ENCODE data around the gene EPAS1. TPM values are rescaled to one million over a fixed set of nuclear protein-coding genes. Genes with fewer than 3 reads are reported as not detected.

The EPAS1 gene
- total and polyA plus RNA-seq, 2 of the 8 experiments (the other 6 are each of a cell fraction or from before 2014, with no cell fraction given), result 2.0 to 4.9 TPM

GRCh38 chr2:46400016-46400415 lies 102.8 kb downstream of the EPAS1 start:
- no peak overlapping the region for H3K27ac ChIP-seq (ENCODE audit: low read depth, low read length)
- no peaks in the 10 kb centered on the region for H3K36me3 ChIP-seq (ENCODE audit: control insufficient read depth in 2 of 4, insufficient read depth in 4 of 4, low read length in 3 of 4)
- H3K79me1 ChIP-seq (ENCODE audit: low read depth, low read length), result no peaks in the 10 kb centered on the region
- H2AK5ac ChIP-seq (ENCODE audit: low read depth, low read length), result no peak overlapping the region
- no peak for DNase-seq (ENCODE audit: low read depth in 1 of 2, low spot score in 2 of 2)
- no peak overlapping the region for H4K8ac ChIP-seq (ENCODE audit: extremely low read depth, insufficient read depth, low read length)
- H2BK120ac ChIP-seq (replicated peaks; ENCODE audit: low read depth, low read length), result no peak overlapping the region
- no peak for FAIRE-seq
- no peak overlapping the region for H3K4me2 ChIP-seq (ENCODE audit: insufficient read depth in 1 of 2, low read depth in 2 of 2, low read length in 2 of 2)
- H3K14ac ChIP-seq (ENCODE audit: insufficient read length), result no peak overlapping the region
- H3K4me3 ChIP-seq (ENCODE audit: extremely low read depth in 1 of 4, insufficient read depth in 2 of 4, low read depth in 3 of 4, low read length in 4 of 4), result no peak overlapping the region
- no peak overlapping the region for H2AFZ ChIP-seq (ENCODE audit: low read length)
- peaks cover 0 to 2% (median 0%) of the 10 kb centered on the region in 4 experiments; a peak in 1 of 7 replicates for H3K4me1 ChIP-seq (replicated peaks in 1 of 4; ENCODE audit: control insufficient read depth in 3 of 4, insufficient read depth in 4 of 4, low read length in 3 of 4)
- H2BK5ac ChIP-seq (ENCODE audit: low read depth, low read length), result no peak overlapping the region
- H3K9me3 ChIP-seq (ENCODE audit: insufficient read depth in 2 of 2, low read depth in 1 of 2, low read length in 1 of 2), result no peaks in the 10 kb centered on the region
- H4K20me1 ChIP-seq (replicated peaks in 1 of 2; ENCODE audit: control insufficient read depth in 1 of 2, insufficient read depth in 2 of 2, low read length in 2 of 2), result no peaks in the 10 kb centered on the region
- no peak overlapping the region for H3K9ac ChIP-seq (replicated peaks in 1 of 4; ENCODE audit: extremely low read depth in 1 of 4, low read depth in 3 of 4, low read length in 3 of 4)
- H2BK15ac ChIP-seq (ENCODE audit: low read length), result no peak overlapping the region
- H3K79me2 ChIP-seq (ENCODE audit: control insufficient read depth in 1 of 2, insufficient read depth in 2 of 2, low read length in 2 of 2), result no peaks in the 10 kb centered on the region
- no peak overlapping the region for H3K4ac ChIP-seq (replicated peaks; ENCODE audit: insufficient read length, low read depth, low read length)
- H3K23ac ChIP-seq (ENCODE audit: insufficient read length), result no peak overlapping the region
- ChIA-PET POLR2A (ENCODE audit: partially characterized antibody) (no interaction called here), CTCF (ENCODE audit: partially characterized antibody) (interaction anchor here (1.4 kb wide), 1 partner anchor 14 kb away, joined by 5 read pairs; no protein-coding TSS in a partner anchor)
- H3K23me2 ChIP-seq (ENCODE audit: low read depth, low read length), result no peaks in the 10 kb centered on the region
- whole genome bisulfite sequencing, 2 experiments (ENCODE audit: extremely low coverage in 1 of 2, insufficient coverage in 1 of 2, insufficient read length in 1 of 2, insufficient replicate concordance in 2 of 2, low coverage in 1 of 2, low lambda C conversion rate in 2 of 2, missing lambda C conversion rate in 1 of 2), result 91% methylated on average over 1 of the region's 1 CpG; no CpG with 5 or more reads in 1 of the 2 experiments
- H4K91ac ChIP-seq (replicated peaks; ENCODE audit: insufficient read length, low read length), result no peak overlapping the region
- no peak overlapping the region for H3K18ac ChIP-seq (ENCODE audit: extremely low read depth, low read length)
- H2BK12ac ChIP-seq (ENCODE audit: low read depth, low read length), result no peak overlapping the region
- H3K56ac ChIP-seq (replicated peaks; ENCODE audit: insufficient read length, low read depth, low read length), result no peak overlapping the region
- peaks cover 0 to 1% (median 0%) of the 10 kb centered on the region in 4 experiments; a peak in 1 of 7 replicates for H3K27me3 ChIP-seq (replicated peaks in 1 of 4; ENCODE audit: control insufficient read depth in 3 of 4, extremely low read depth in 1 of 4, insufficient read depth in 3 of 4, low read length in 3 of 4)
- H2BK20ac ChIP-seq (ENCODE audit: low read length), result no peak overlapping the region
- H4K5ac ChIP-seq (ENCODE audit: insufficient read length, low read depth, low read length), result no peak overlapping the region
- TF ChIP-seq SIN3A (conservative IDR thresholded peaks at IDR 0.05 in 1 of 2, IDR thresholded peaks at IDR 0.05 in 1 of 2; ENCODE audit: low read depth in 1 of 2, low read length in 2 of 2) (no peak), HDAC6 (IDR thresholded peaks at IDR 0.05; ENCODE audit: low read depth, low read length) (no peak), HDAC2 (IDR thresholded peaks at IDR 0.05; ENCODE audit: borderline replicate concordance in 1 of 2, low read depth in 2 of 2, low read length in 2 of 2) (no peak), SRF (IDR thresholded peaks at IDR 0.05; ENCODE audit: low read depth, low read length) (no peak), SUZ12 (IDR thresholded peaks at IDR 0.05; ENCODE audit: low read length) (no peak), NANOG (IDR thresholded peaks at IDR 0.05; ENCODE audit: insufficient read depth, low read depth, low read length, poor library complexity, severe bottlenecking) (no peak), NRF1 (IDR thresholded peaks at IDR 0.05; ENCODE audit: low read depth, low read length) (no peak), GTF2F1 (IDR thresholded peaks at IDR 0.05; ENCODE audit: borderline replicate concordance, low read depth, low read length) (no peak), PHF8 (conservative IDR thresholded peaks at IDR 0.05; ENCODE audit: low read depth, low read length) (no peak), MAFK (IDR thresholded peaks at IDR 0.05; ENCODE audit: low read depth, low read length) (no peak), RBBP5 (IDR thresholded peaks at IDR 0.05; ENCODE audit: borderline replicate concordance, low read depth, low read length) (no peak), POLR2A (IDR thresholded peaks at IDR 0.05; ENCODE audit: control extremely low read depth in 1 of 2, low read depth in 2 of 2, low read length in 2 of 2) (no peak), SP1 (IDR thresholded peaks at IDR 0.05; ENCODE audit: low read depth, low read length) (no peak)
- TF ChIP-seq, protein P1, sequence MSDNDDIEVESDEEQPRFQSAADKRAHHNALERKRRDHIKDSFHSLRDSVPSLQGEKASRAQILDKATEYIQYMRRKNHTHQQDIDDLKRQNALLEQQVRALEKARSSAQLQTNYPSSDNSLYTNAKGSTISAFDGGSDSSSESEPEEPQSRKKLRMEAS (IDR thresholded peaks at IDR 0.05), result no peak
